Right lobe of liver (tissue), 6 donors: ENCODE measurements around the gene DHH. TPM values are rescaled to one million over a fixed set of nuclear protein-coding genes. Genes with fewer than 3 reads are reported as not detected.

Experiments
- ATAC-seq, 4 donors: fragments of 200-7000 bp; cut with Tn5 transposase; one replicate each; pipeline ENCODE4 v1.9.1; 2020; ENCODE audit warnings: mild to moderate bottlenecking in 4 of 4, moderate library complexity in 4 of 4
- DNase-seq, 3 donors: peaks; one replicate each; pipeline ENCODE4 v3.0.0-alpha.2; 2020
- H3K27ac ChIP-seq, 3 donors: fragments of 200-600 bp; one replicate each; pipeline ENCODE4 v1.8.0; 2022
- H3K27me3 ChIP-seq, 2 donors: fragments of 200-600 bp; one replicate each; pipeline ENCODE4 v1.8.0; 2022
- H3K36me3 ChIP-seq, 4 donors: fragments of 200-600 bp; sonication (generic) in 1 of 4; one replicate each; pipeline versions ENCODE4 v1.5.1 to v1.8.0; 2017 to 2022; ENCODE audit warnings: control low read depth in 1 of 4
- H3K4me1 ChIP-seq, 4 donors: fragments of 200-600 bp; sonication (generic) in 1 of 4; one replicate each; pipeline versions ENCODE4 v1.5.1 to v1.8.0; 2017 to 2022; ENCODE audit warnings: control low read depth in 1 of 4
- H3K4me3 ChIP-seq, 3 donors: fragments of 200-600 bp; one replicate each; pipeline ENCODE4 v1.8.0; 2022
- H3K9me3 ChIP-seq, 4 donors: fragments of 200-600 bp; sonication (generic) in 1 of 4; one replicate each; pipeline versions ENCODE4 v1.5.1 to v1.8.0; 2017 to 2022; ENCODE audit warnings: control low read depth in 1 of 4
- CTCF ChIP-seq, 4 donors: fragments of 200-600 bp in 3 of 4; fragments of 450-650 bp in 1 of 4; IDR thresholded peaks; one replicate each; pipeline versions ENCODE4 v1.5.1 to v1.8.0; 2016 to 2022; ENCODE audit warnings: antibody characterized with exemption in 4 of 4, mild to moderate bottlenecking in 2 of 4
- POLR2A ChIP-seq: fragments of 450-650 bp; IDR thresholded peaks from one replicate; pipeline ENCODE4 v1.6.1; 2017; ENCODE audit warnings: antibody characterized with exemption, mild to moderate bottlenecking
- WGBS: methylation state at CpG from one replicate; pipeline ENCODE4 v1.1.6; 2018; ENCODE audit warnings: low coverage, low lambda C conversion rate; ENCODE audit not compliant: insufficient coverage; ENCODE audit errors: missing lambda C conversion rate; 5-methylcytosine and 5-hydroxymethylcytosine counted together
- intact Hi-C, 2 donors: fragments of 100-400 bp; cut with DNase I; formaldehyde crosslinking; loops; one replicate each; pipeline versions ENCODE4 v1.11.2 to v1.14.1; 2022
- total RNA-seq, 6 experiments: library from RNA; depleted of rRNA in 2 of 6; stranded (reverse); fragments of >200 nt in 2 of 6; fragmentation: NEBNext Ultra II Directional in 3 of 6; extraction: Animal tissue kit (Norgen Biotek cat#: 25700) in 3 of 6; gene quantifications; one replicate each; pipeline versions ENCODE4 v1.1.0 to v1.2.4, GENCODE V29; 2016 to 2023
- donor health status: DM: no; HTN: yes; CAD: no.
- donor health status: DM: no; HTN: no; CAD: no.
- donor health status: DM: no; HTN: no; CAD: no.
- donor health status: DM: no; HTN: yes; CAD: no.
- donor health status: DM: no; HTN: yes; CAD: no.

Gene DHH
- total RNA-seq, 6 experiments from 2014 or later = 0.04 to 0.13 (median 0.07) TPM; not detected in 3

- 100% methylated on average over 2 of the region's 16 CpGs for WGBS
- DNase-seq (no peak), ATAC-seq (no peak)
- Histone ChIP-seq H3K36me3 (peaks cover 13 to 67% (median 41%) of the 10 kb centered on the region in 4 donors), H3K9me3 (no peaks in the 10 kb centered on the region), H3K27ac (no peak overlapping the region), H3K4me3 (no peak overlapping the region), H3K27me3 (no peaks in the 10 kb centered on the region), H3K4me1 (peaks cover 0 to 30% (median 10%) of the 10 kb centered on the region in 4 donors)
- no peak for TF ChIP-seq POLR2A
- no peak for TF ChIP-seq CTCF (IDR thresholded peaks at IDR 0.05)
- intact Hi-C loops = no loop called here
These were observed 42.0 kb downstream of the DHH start for GRCh38 chr12:49052451-49053208.

DNA sequence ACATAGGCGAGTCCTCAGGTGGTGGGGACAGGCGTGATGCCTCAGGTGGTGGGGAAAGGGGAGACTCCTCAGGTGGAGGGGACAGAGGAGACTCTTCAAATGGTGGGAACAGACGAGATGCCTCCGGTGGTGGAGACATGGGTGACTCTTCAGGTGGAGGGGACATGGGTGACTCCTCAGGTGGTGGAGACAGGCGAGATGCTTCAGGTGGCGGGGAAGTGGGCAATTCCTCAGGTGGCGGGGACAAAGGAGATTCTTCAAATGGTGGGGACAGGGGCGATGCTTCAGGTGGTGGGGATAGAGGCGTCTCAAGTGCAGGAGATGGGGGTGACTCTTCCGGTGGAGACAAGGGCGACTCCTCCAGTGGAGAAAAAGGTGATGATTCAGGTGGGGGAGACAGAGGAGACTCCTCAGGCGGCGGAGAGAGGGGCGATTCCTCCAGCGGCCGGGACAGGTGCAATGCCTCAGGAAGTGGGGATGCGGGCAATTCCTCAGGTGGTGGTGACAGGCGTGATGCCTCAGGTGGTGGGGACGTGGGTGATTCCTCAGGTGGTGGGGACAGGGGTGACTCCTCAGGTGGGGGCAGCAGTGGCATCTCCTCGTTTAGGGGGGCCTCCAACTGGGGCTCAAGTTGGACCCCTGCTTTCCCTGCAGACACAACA lies 42.7 kb downstream of the DHH start:
- peaks cover 13 to 72% (median 43%) of the 10 kb centered on the region in 4 donors for H3K36me3 ChIP-seq
- H3K27ac ChIP-seq = no peak overlapping the region
- no peak overlapping the region for H3K4me3 ChIP-seq
- intact Hi-C loops = no loop called here
- ATAC-seq (no peak), DNase-seq (no peak)
- H3K9me3 ChIP-seq = no peaks in the 10 kb centered on the region
- TF ChIP-seq CTCF (IDR thresholded peaks at IDR 0.05) (no peak), POLR2A (no peak)
- no peaks in the 10 kb centered on the region for H3K27me3 ChIP-seq
- WGBS = 92% methylated on average over 14 of the region's 20 CpGs
- H3K4me1 ChIP-seq = peaks cover 0 to 22% (median 7%) of the 10 kb centered on the region in 4 donors

DNA sequence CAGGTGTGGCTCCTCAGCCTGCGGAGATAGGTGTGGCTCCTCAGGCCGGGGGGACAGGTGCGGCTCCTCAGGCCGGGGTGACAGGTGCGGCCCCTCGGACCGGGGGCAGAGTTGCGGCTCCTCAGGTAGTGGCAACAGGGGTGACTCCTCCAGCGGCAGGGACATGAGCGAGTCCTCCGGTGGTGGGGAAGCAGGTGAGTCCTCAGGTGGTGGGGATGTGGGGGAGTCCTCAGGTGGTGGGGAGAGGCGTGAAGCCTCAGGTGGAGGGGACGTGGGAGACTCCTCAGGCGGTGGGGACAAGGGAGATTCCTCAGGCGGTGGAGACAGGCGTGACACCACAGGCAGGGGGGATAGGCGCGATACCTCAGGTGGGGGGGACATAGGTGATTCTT lies 43.2 kb downstream of the DHH start:
- intact Hi-C loops = no loop called here
- no peak for TF ChIP-seq POLR2A
- H3K27me3 ChIP-seq = no peaks in the 10 kb centered on the region
- no peaks in the 10 kb centered on the region for H3K9me3 ChIP-seq
- peaks cover 13 to 78% (median 44%) of the 10 kb centered on the region in 4 donors for H3K36me3 ChIP-seq
- peaks cover 0 to 17% (median 5%) of the 10 kb centered on the region in 4 donors for H3K4me1 ChIP-seq
- H3K27ac ChIP-seq = no peak overlapping the region
- peak in 1 of 3 donors; percentile 43 for DNase-seq
- no peak overlapping the region for H3K4me3 ChIP-seq
- WGBS = 97% methylated on average over 5 of the region's 18 CpGs
- ATAC-seq = no peak

DNA sequence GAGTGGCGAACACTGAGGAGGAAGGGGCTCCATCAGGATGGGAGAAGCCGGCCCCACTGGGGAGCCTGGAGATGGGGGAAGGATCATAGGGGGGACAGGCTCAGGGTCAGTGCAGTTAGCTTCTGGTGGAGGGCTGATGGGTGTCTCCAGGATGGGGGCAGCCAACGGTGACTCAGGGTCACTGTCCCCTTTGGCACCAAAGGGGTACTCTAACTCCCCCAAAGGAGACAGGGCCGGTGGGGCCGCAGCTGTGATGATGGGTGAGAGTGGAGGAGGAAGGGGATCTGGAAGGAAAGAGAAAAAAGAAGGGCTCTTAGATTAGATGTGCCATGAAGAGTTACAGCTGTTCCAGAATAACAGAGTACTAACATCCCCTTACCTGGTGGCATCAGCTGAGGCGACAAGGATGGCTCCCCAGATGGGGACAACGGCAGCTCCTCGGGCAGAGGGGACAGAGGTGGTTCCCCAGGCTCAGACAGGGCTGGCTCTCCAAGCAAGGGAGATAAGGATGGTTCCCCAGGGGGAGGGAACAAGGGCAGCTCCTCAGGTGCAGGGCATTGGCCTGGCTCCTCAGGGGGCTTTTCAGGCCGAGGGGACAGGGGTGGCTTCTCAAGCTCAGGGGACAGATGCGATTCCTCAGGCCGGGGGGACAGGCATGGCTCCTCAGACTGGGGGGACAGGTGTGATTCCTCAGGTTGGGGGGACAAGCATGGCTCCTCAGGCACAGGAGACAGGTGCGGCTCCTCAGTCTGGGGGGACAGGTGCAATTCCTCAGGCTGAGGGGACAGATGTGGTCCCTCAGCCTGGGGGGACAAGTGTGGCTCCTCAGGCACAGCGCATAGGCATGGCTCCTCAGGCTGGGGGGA lies 43.9 kb downstream of the DHH start:
- Histone ChIP-seq H3K27me3 (no peaks in the 10 kb centered on the region), H3K36me3 (peaks cover 13 to 84% (median 48%) of the 10 kb centered on the region in 4 donors), H3K27ac (no peak overlapping the region), H3K9me3 (no peaks in the 10 kb centered on the region), H3K4me3 (no peak overlapping the region), H3K4me1 (peaks cover 0 to 11% (median 5%) of the 10 kb centered on the region in 4 donors)
- TF ChIP-seq CTCF (IDR thresholded peaks at IDR 0.05) = no peak
- TF ChIP-seq POLR2A = no peak
- intact Hi-C loops = no loop called here
- DNase-seq (no peak), ATAC-seq (no peak)
- 84% methylated on average over 8 of the region's 13 CpGs for WGBS
